H1 (cell line): ENCODE data around the gene TRMT61A. TPM values are rescaled to one million over a fixed set of nuclear protein-coding genes. Genes with fewer than 3 reads are reported as not detected.

ENCODE experiments used
- CHD7 ChIP-seq: fragments of 300-600 bp; sonication (generic); IDR thresholded peaks from 2 replicates; pipeline ENCODE4 v1.7.1; 2012; ENCODE audit warnings: low read length, moderate library complexity, mild to moderate bottlenecking, inconsistent platforms; ENCODE audit not compliant: insufficient replicate concordance
- CTCF ChIP-seq, 3 experiments: IDR thresholded peaks; 1 replicate in 2 of 3; 2 replicates in 1 of 3; pipeline versions ENCODE4 v1.5.1 to v1.6.1; 2011; ENCODE audit warnings: low read length in 3 of 3, mild to moderate bottlenecking in 3 of 3, inconsistent platforms in 2 of 3, low read depth in 1 of 3, moderate library complexity in 1 of 3; ENCODE audit not compliant: insufficient read depth in 1 of 3; ENCODE audit errors: control extremely low read depth in 1 of 3
- JUND ChIP-seq: IDR thresholded peaks from 2 replicates; pipeline ENCODE4 v1.6.1; 2011; ENCODE audit warnings: mild to moderate bottlenecking, improper control_type of control experiment, low read length
- POLR2AphosphoS5 ChIP-seq: IDR thresholded peaks from 2 replicates; pipeline ENCODE4 v1.6.1; 2011; ENCODE audit warnings: low read depth, low read length
- RNF2 ChIP-seq: fragments of 200-900, 300-1000 bp; sonication (generic); IDR thresholded peaks from 2 replicates; pipeline ENCODE4 v1.7.1; 2016; ENCODE audit warnings: borderline replicate concordance, low read depth, mild to moderate bottlenecking, antibody characterized with exemption, low read length; ENCODE audit not compliant: poor library complexity, severe bottlenecking; ENCODE audit errors: missing control alignments
- polyA plus RNA-seq, 7 experiments: library from polyadenylated mRNA; depleted of rRNA in 3 of 7; stranded (reverse) in 5 of 7; unstranded in 2 of 7; fragments of >200 nt in 5 of 7; fragments of 200-250 nt in 2 of 7; gene quantifications; 1 replicate in 5 of 7; 2 replicates in 1 of 7; 4 replicates in 1 of 7; pipeline versions ENCODE4 v1.2.1 to v1.2.3, GENCODE V29; 2011 to 2013; ENCODE audit warnings: missing spikeins in 2 of 7, mixed read lengths in 2 of 7
- total RNA-seq: library from RNA; stranded (reverse); fragmentation: NEBNext Ultra II Directional; extraction: Animal tissue kit (Norgen Biotek cat#: 25700); gene quantifications from 2 replicates; pipeline ENCODE4 v1.2.1, GENCODE V29; 2021

Gene TRMT61A
- total and polyA plus RNA-seq, 2 of the 8 experiments (the other 6 are each of a cell fraction or from before 2014, with no cell fraction given): 15.8 to 19.0 TPM

- TF ChIP-seq CTCF (IDR thresholded peaks at IDR 0.05; ENCODE audit: control extremely low read depth in 1 of 3, insufficient read depth in 1 of 3, low read depth in 1 of 3, low read length in 3 of 3) (peak in 1 of 3 experiments; percentile 3; a peak in 1 of 4 replicates), POLR2AphosphoS5 (peak; percentile 32; the same call in 1 of the 2 replicates), RNF2 (no peak), JUND (no peak), CHD7 (no peak)
Measured at GRCh38 chr14:103512701-103513611, 16.0 kb upstream of the TRMT61A start (continued).
